GM10266 (cell line): Measurements from ENCODE around the gene CNTD1.

ENCODE experiments used
- DNase-seq: peaks from one replicate; pipeline ENCODE4 v3.0.0; 2012; ENCODE audit errors: extremely low spot score
- TF ChIP-seq, protein P1 (sequence below): IDR thresholded peaks from 2 replicates; pipeline ENCODE4 v1.5.1; 2012; ENCODE audit warnings: mild to moderate bottlenecking, low read depth; ENCODE audit not compliant: control insufficient read depth, insufficient read depth; ENCODE audit errors: missing control alignments

CNTD1 gene

DNA sequence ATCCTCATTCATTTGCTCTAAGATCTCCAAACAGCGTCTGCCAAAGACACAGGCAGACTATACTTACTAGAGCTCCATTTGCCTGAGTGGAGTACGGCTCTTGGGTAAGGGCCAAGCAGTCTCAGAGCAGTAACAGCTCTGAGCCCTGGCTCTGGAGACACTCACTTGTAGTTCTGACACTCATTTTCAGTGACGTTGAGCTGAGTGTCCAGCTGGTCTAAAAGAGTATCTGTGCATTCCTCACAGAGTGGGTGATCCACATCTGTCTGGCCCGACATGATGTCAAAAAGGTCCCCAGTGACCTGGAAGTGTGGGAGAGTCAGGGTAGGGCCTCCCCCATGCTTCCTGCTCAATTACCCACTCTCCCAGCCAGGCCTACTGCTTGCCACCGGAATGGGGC is 19.7 kb downstream of the CNTD1 start:
- no peak for DNase-seq

DNA sequence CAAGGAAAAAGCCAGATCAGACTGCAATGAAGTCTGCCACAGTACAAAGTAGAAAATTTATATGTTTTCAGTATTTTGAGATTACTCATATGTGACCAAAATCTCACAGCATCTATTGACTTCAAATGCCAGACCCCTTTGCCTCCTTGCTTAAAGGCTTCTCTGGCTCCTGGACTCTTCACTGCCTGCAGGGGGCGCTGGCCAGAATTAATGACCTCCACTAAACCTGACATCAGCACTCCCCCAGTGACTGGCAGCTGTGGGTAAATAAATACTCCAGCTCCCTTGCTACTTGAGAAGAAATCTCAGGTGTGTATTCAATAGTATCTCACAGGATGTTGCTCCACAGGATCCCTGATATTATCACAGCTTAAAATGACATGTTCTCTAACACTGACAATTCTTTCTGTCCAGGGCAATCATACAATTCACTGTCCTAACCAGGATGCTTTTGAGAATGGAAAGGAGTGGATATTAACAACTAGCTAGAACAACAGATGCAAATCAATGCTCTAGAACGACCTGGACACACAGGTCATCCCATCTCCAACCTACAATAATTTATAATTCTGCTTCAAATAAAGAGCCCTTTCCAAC is 21.4 kb downstream of the CNTD1 start:
- TF ChIP-seq, protein P1, sequence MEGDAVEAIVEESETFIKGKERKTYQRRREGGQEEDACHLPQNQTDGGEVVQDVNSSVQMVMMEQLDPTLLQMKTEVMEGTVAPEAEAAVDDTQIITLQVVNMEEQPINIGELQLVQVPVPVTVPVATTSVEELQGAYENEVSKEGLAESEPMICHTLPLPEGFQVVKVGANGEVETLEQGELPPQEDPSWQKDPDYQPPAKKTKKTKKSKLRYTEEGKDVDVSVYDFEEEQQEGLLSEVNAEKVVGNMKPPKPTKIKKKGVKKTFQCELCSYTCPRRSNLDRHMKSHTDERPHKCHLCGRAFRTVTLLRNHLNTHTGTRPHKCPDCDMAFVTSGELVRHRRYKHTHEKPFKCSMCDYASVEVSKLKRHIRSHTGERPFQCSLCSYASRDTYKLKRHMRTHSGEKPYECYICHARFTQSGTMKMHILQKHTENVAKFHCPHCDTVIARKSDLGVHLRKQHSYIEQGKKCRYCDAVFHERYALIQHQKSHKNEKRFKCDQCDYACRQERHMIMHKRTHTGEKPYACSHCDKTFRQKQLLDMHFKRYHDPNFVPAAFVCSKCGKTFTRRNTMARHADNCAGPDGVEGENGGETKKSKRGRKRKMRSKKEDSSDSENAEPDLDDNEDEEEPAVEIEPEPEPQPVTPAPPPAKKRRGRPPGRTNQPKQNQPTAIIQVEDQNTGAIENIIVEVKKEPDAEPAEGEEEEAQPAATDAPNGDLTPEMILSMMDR: peak; percentile 77
- DNase-seq: peak; percentile 53

More for the DNA sequence above, 19.7 kb downstream of the CNTD1 start:
- TF ChIP-seq, protein P1: no peak

- TF ChIP-seq, protein P1: no peak
- no peak for DNase-seq
Observed at GRCh38 chr17:42821176-42821575, 22.5 kb downstream of the CNTD1 start.

GRCh38 chr17:42827472-42827871 is 28.8 kb downstream of the CNTD1 start:
- DNase-seq: no peak
- TF ChIP-seq, protein P1: no peak

- TF ChIP-seq, protein P1: no peak
- no peak for DNase-seq
Observed at GRCh38 chr17:42830971-42831370, 32.3 kb downstream of the CNTD1 start.

DNA sequence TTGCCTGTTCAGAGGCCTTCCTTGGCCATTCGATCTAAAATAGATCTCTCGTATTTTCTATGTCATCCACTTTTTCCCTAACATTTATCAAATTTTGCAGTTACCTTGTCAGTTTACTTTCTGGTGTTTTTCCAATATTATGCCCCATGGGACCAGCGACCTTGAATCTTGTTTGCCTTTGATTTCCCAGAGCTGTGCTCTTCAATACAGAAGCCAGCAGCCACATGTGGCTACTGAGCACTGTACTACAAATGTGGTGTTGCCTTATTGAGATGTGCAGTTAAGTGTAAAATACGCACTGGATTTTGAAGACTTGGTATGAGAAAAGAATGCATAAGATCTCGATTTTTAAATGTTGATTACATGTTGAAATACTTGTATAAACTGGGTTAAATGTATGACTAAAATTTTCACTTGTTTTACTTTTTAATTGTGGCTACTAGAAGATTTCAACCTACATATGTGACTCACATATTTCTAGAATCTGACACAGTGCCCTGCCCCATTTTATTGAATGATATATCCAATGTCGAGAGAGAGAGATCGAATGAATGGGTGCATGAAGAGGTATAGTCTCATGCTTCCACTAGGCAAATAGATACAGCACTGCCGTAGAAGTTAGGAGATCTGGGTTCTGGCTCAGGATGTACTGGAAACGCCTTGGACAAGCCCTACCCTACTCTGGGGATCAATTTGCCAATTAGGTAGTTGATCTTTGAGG is 33.7 kb downstream of the CNTD1 start:
- DNase-seq: no peak
- TF ChIP-seq, protein P1: no peak
